Fibroblast of lung (primary cell): ENCODE results near the gene KRT3.

Source experiments
- EZH2 ChIP-seq: IDR thresholded peaks from 2 replicates; pipeline ENCODE4 v1.5.1; 2012; ENCODE audit warnings: low read length, control low read depth, mild to moderate bottlenecking; ENCODE audit errors: missing control alignments
- TF ChIP-seq, protein P1 (sequence below), 2 donors: IDR thresholded peaks in 1 of 2; conservative IDR thresholded peaks in 1 of 2; 1 replicate in 1 of 2; 2 replicates in 1 of 2; pipeline ENCODE4 v1.5.1; 2011 to 2012; ENCODE audit warnings: low read length in 2 of 2, control low read depth in 1 of 2, inconsistent platforms in 1 of 2, low read depth in 1 of 2, mild to moderate bottlenecking in 1 of 2

DNA sequence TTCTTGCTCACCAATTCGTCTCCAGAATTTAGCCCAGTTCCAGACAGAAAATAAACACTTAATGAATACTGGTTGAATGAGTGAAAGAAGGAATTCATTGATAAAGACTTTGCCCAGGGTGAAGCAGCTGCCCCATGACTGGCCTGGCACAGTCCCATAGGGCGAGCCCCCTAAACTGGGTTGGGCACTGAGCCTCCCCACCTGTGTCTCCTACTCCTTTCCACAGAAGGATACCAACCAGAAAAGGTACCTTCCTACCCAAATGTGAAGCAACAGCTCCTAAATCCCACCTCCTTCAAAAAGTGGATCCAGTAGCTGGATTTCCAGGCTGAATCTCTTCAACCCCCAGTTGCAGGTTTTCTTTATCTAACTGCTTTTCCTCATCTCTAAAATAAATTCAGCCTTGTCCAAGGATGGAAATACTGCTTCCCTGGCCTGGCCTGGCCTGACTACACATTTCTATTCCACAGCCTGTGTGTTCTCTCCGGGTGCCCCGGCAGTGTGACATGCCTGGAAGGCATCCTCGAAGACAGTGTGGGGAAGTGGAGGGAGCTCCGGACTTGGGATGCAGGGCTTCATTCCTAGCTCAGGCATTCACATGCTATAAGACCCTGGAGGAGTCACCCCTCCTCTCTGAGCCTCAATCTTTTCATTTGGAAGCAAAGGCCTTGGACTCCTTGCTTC lies 7.6 kb downstream of the KRT3 start:
- TF ChIP-seq, protein P1, sequence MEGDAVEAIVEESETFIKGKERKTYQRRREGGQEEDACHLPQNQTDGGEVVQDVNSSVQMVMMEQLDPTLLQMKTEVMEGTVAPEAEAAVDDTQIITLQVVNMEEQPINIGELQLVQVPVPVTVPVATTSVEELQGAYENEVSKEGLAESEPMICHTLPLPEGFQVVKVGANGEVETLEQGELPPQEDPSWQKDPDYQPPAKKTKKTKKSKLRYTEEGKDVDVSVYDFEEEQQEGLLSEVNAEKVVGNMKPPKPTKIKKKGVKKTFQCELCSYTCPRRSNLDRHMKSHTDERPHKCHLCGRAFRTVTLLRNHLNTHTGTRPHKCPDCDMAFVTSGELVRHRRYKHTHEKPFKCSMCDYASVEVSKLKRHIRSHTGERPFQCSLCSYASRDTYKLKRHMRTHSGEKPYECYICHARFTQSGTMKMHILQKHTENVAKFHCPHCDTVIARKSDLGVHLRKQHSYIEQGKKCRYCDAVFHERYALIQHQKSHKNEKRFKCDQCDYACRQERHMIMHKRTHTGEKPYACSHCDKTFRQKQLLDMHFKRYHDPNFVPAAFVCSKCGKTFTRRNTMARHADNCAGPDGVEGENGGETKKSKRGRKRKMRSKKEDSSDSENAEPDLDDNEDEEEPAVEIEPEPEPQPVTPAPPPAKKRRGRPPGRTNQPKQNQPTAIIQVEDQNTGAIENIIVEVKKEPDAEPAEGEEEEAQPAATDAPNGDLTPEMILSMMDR (conservative IDR thresholded peaks at IDR 0.05 in 1 of 2, IDR thresholded peaks at IDR 0.05 in 1 of 2; ENCODE audit: low read depth in 1 of 2, low read length in 2 of 2) = no peak
- TF ChIP-seq EZH2 = no peak
